DMS79 (cell line): ENCODE measurements around the gene CFAP45.

ENCODE experiments used
- DNase-seq: peaks from one replicate; lab custom pipeline; 2025; lab: John Stamatoyannopoulos, UW

Gene CFAP45

DNA sequence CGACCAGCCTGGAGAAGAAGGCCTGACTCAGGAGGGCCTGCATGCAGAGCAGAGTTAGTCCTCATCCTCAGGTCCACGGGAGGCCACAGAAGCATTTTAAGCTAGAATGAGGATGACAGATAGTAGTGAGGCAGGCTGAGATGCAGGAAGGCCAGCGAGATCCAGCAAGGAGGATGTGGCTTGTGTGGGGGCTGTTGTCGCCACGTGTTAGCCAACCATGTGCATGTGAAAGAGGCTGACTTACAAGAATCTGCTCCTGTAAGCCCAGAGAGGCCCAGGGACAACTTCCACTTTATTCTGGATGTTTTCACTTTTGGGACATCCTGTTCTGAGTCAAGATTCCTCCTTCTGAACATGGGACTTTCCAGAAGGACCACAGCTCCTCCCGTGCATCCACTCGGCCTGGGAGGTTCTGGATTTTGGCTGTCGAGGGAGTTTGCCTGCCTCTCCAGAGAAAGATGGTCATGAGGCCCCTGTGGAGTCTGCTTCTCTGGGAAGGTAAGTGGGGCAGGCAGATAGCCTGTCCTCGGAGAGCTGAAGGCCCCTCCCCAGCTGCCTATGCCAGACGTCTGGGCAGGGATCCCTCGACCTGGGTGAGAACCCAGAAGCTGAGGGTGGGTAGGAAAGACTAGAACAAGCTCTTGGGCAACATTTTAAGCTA is 73.4 kb downstream of the CFAP45 start, which contains the start of gene SLAMF8:
Gene SLAMF8 (plus strand): TSS at position 433 of the 661 bp plus-strand sequence. CDS start 26 bp downstream, at position 459.
- DNase-seq, result no peak

DNA sequence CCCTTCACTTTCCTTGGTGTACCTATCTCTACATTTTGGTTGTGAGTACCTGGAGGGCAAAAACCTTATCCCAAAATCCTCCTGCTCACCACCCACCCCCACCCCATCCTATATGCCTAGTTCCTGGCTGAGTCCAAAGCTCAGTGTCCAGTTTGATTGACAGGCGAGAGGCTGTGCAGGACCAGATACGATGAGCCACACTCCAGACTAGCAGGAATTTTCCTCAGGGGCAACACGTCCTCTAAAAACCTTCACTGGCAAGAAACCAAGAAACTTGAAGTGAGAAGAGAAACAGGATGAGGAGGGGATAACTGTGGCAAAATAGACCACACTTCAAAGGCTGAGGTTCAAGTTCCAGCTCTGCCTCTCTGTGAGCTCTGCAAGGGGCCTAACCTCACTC is 74.4 kb downstream of the CFAP45 start:
- no peak for DNase-seq

DNA sequence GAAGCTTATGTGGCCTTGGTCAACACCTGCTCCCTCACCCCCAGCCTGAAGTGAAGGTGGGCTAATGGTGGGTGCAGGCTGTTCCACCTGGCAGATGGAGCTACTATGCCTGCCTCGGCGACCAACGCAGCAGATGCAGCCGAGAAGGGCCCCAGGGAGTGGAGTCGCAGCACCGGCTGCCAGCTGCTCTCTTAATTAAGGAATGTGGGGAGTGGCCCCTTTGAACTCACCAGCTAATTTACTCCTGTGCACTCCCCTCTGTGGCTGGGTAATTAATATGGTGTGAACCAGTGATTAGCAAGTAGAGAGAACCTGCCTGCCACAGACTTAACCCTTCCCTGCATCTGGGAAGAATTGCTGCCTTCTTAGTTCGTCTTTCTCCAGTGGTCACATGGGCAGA is 76.6 kb downstream of the CFAP45 start:
- no peak for DNase-seq
